B cell (primary cell): ENCODE measurements around the gene TGFBR3. TPM values are rescaled to one million over a fixed set of nuclear protein-coding genes. Genes with fewer than 3 reads are reported as not detected.

Experiments
- ATAC-seq: fragments of 200-7000 bp; cut with Tn5 transposase; one replicate; pipeline ENCODE4 v1.10.0; 2021; ENCODE audit warnings: low read depth, mild to moderate bottlenecking, moderate number of reproducible peaks, moderate library complexity
- CTCF ChIA-PET: fragments of 350-600 bp; sonication (Branson Sonifier 250); formaldehyde crosslinking; loops from one replicate; lab custom pipeline; 2021; ENCODE audit warnings: antibody characterized with exemption, inconsistent platforms; lab: Charles Lee
- POLR2A ChIA-PET: fragments of 350-600 bp; sonication (Branson Sonifier 250); formaldehyde crosslinking; loops from one replicate; lab custom pipeline; 2021; ENCODE audit warnings: antibody characterized with exemption; lab: Charles Lee
- DNase-seq: peaks from one replicate; pipeline ENCODE4 v3.0.0; 2013
- H2AFZ ChIP-seq: 2 replicates; pipeline ENCODE4 v1.6.1; 2012; ENCODE audit warnings: mild to moderate bottlenecking, low read depth, low read length; ENCODE audit not compliant: insufficient read depth, poor library complexity, severe bottlenecking
- H3K27ac ChIP-seq, 2 donors: 1 replicate in 1 of 2; 2 replicates in 1 of 2; pipeline ENCODE4 v1.5.1; 2012 to 2013; ENCODE audit warnings: low read length in 2 of 2, mild to moderate bottlenecking in 2 of 2, moderate library complexity in 1 of 2
- H3K27me3 ChIP-seq, 4 experiments: fragments of 200-600 bp in 1 of 4; sonication (generic) in 1 of 4; replicated peaks in 1 of 4; 1 replicate in 2 of 4; 2 replicates in 2 of 4; pipeline versions ENCODE4 v1.6.1 to v1.7.0; 2013 to 2016; ENCODE audit warnings: low read length in 3 of 4, mild to moderate bottlenecking in 2 of 4, mixed read lengths in 1 of 4, moderate library complexity in 1 of 4; ENCODE audit not compliant: insufficient read depth in 4 of 4, control insufficient read depth in 3 of 4; ENCODE audit errors: control extremely low read depth in 1 of 4
- H3K36me3 ChIP-seq, 2 experiments: replicated peaks in 1 of 2; 1 replicate in 1 of 2; 2 replicates in 1 of 2; pipeline versions ENCODE4 v1.6.1 to v1.7.1; 2013; ENCODE audit warnings: low read length in 1 of 2; ENCODE audit not compliant: insufficient read depth in 2 of 2, control insufficient read depth in 1 of 2; ENCODE audit errors: control extremely low read depth in 1 of 2, extremely low read depth in 1 of 2
- H3K4me1 ChIP-seq, 2 donors: fragments of 200-600 bp in 1 of 2; sonication (generic) in 1 of 2; 1 replicate in 1 of 2; 2 replicates in 1 of 2; pipeline versions ENCODE4 v1.5.1 to v1.6.1; 2013 to 2017; ENCODE audit warnings: low read length in 2 of 2; ENCODE audit not compliant: control insufficient read depth in 2 of 2, insufficient read depth in 2 of 2
- H3K4me2 ChIP-seq: replicated peaks from 2 replicates; pipeline ENCODE3; 2012; ENCODE audit warnings: mild to moderate bottlenecking, low read depth, low read length; ENCODE audit not compliant: poor library complexity, severe bottlenecking
- H3K4me3 ChIP-seq, 5 experiments: fragments of 200-600 bp in 1 of 5; sonication (generic) in 1 of 5; 1 replicate in 3 of 5; 2 replicates in 2 of 5; pipeline versions ENCODE4 v1.5.1 to v1.7.0; 2011 to 2016; ENCODE audit warnings: low read length in 4 of 5, mild to moderate bottlenecking in 4 of 5, low read depth in 2 of 5, control low read depth in 1 of 5, moderate library complexity in 1 of 5; ENCODE audit not compliant: insufficient read depth in 1 of 5; ENCODE audit errors: control extremely low read depth in 1 of 5, extremely low read depth in 1 of 5
- H3K79me2 ChIP-seq: fragments of 200-600 bp; sonication (generic); one replicate; pipeline ENCODE4 v1.6.0; 2016; ENCODE audit warnings: low read length; ENCODE audit not compliant: control insufficient read depth, insufficient read depth
- H3K9ac ChIP-seq: fragments of 200-600 bp; sonication (generic); 2 replicates; pipeline ENCODE4 v1.6.1; 2017; ENCODE audit warnings: mild to moderate bottlenecking, low read length, moderate library complexity
- H3K9me3 ChIP-seq, 3 donors: one replicate each; pipeline versions ENCODE4 v1.6.1 to v1.7.1; 2013; ENCODE audit warnings: low read length in 2 of 3; ENCODE audit not compliant: control insufficient read depth in 2 of 3, insufficient read depth in 1 of 3; ENCODE audit errors: control extremely low read depth in 1 of 3
- H4K20me1 ChIP-seq: 2 replicates; pipeline ENCODE4 v1.6.0; 2012; ENCODE audit warnings: mild to moderate bottlenecking, low read length; ENCODE audit not compliant: insufficient read depth, control insufficient read depth, poor library complexity, severe bottlenecking
- H3K27ac Mint-ChIP-seq: one replicate; pipeline ENCODE4 v1.8.0; 2021; ENCODE audit warnings: mixed read lengths
- H3K27me3 Mint-ChIP-seq: one replicate; pipeline ENCODE4 v1.8.0; 2021; ENCODE audit warnings: mixed read lengths
- H3K4me1 Mint-ChIP-seq: one replicate; pipeline ENCODE4 v1.8.0; 2021; ENCODE audit warnings: mixed read lengths
- H3K4me3 Mint-ChIP-seq: one replicate; pipeline ENCODE4 v1.8.0; 2021; ENCODE audit warnings: mixed read lengths
- H3K9me3 Mint-ChIP-seq: one replicate; pipeline ENCODE4 v1.8.0; 2022; ENCODE audit warnings: mixed read lengths; ENCODE audit not compliant: insufficient read depth
- CTCF ChIP-seq: fragments of 200-600 bp; IDR thresholded peaks from one replicate; pipeline ENCODE4 v1.8.0; 2022; ENCODE audit warnings: antibody characterized with exemption, mild to moderate bottlenecking
- EZH2 ChIP-seq: IDR thresholded peaks from 2 replicates; pipeline ENCODE4 v1.6.1; 2012; ENCODE audit warnings: borderline replicate concordance, low read depth, mild to moderate bottlenecking, moderate library complexity, low read length; ENCODE audit not compliant: insufficient read depth, poor library complexity, severe bottlenecking
- WGBS: methylation state at CpG from one replicate; pipeline ENCODE4 v1.1.5; 2013; ENCODE audit warnings: missing lambda C conversion rate; ENCODE audit not compliant: insufficient coverage; 5-methylcytosine and 5-hydroxymethylcytosine counted together
- intact Hi-C: fragments of 100-400 bp; cut with micrococcal nuclease; formaldehyde crosslinking; loops from one replicate; pipeline ENCODE4 v1.10.0; 2022
- polyA plus RNA-seq: library from polyadenylated mRNA; depleted of rRNA; stranded (reverse); fragments of >200 nt; gene quantifications from 2 replicates; pipeline ENCODE4 v1.2.3, GENCODE V29; 2012
- total RNA-seq, 2 donors: library from RNA; stranded (reverse); fragments of 120-200 nt in 1 of 2; gene quantifications; 1 replicate in 1 of 2; 2 replicates in 1 of 2; pipeline versions ENCODE4 v1.2.3 to v1.2.4, GENCODE V29; 2013 to 2022

The TGFBR3 gene
- total and polyA plus RNA-seq, 2 donors (not counting 1 experiment from before 2014, with no cell fraction given) = 0.10 to 0.12 TPM

DNA sequence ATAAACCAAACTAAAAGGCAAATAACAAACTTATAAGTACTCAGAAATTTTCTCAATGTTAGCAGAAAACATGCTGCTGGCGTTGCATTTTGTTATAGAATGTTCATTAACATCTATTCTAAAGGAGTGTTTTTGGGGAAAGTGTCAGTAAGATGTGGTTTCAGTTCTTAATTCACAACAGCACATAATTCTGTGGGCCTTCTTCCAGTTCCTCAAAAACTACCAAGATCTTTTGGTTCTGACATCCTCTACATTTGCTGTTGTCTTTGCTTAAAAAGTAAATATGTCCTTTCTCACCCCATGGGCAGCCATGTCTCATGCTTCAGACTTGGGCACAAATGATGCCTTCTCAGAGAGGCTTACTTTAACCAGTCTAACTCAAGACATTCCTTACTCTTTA, 232.8 kb downstream of the TGFBR3 start:
- Histone ChIP-seq H3K9ac (no peak overlapping the region), H3K4me2 (no peak overlapping the region), H3K27ac (no peak overlapping the region), H3K9me3 (no peaks in the 10 kb centered on the region), H3K4me3 (no peak overlapping the region), H2AFZ (no peak overlapping the region), H3K4me1 (peaks cover 5 to 6% of the 10 kb centered on the region in 2 donors), H4K20me1 (no peaks in the 10 kb centered on the region), H3K36me3 (no peaks in the 10 kb centered on the region), H3K27me3 (no peaks in the 10 kb centered on the region), H3K79me2 (no peaks in the 10 kb centered on the region)
- no peak for TF ChIP-seq CTCF
- no peak for TF ChIP-seq EZH2
- H3K27ac Mint-ChIP-seq = no peak overlapping the region
- DNase-seq (no peak), ATAC-seq (no peak)
- ChIA-PET CTCF (no interaction called here), POLR2A (no interaction called here)
- H3K9me3 Mint-ChIP-seq = no peaks in the 10 kb centered on the region
- WGBS = no CpG with 5 or more reads among the region's 1 CpG
- intact Hi-C loops = no loop called here
- H3K4me1 Mint-ChIP-seq = peaks cover 10% of the 10 kb centered on the region
- no peak overlapping the region for H3K4me3 Mint-ChIP-seq
- H3K27me3 Mint-ChIP-seq = peaks cover 5% of the 10 kb centered on the region

- Mint-ChIP-seq H3K9me3 (no peaks in the 10 kb centered on the region), H3K4me1 (peaks cover 10% of the 10 kb centered on the region), H3K27ac (no peak overlapping the region), H3K27me3 (no peaks in the 10 kb centered on the region), H3K4me3 (no peak overlapping the region)
- H3K9ac ChIP-seq = no peak overlapping the region
- WGBS = 100% methylated on average over 3 of the region's 5 CpGs
- no peak for DNase-seq
- no peak overlapping the region for H3K4me3 ChIP-seq
- no peaks in the 10 kb centered on the region for H3K27me3 ChIP-seq
- ATAC-seq = no peak
- peaks cover 5 to 6% of the 10 kb centered on the region in 2 donors for H3K4me1 ChIP-seq
- no peaks in the 10 kb centered on the region for H3K9me3 ChIP-seq
- TF ChIP-seq EZH2 (no peak), CTCF (no peak)
- H3K79me2 ChIP-seq = no peaks in the 10 kb centered on the region
- H2AFZ ChIP-seq = no peak overlapping the region
- ChIA-PET CTCF (no interaction called here), POLR2A (no interaction called here)
- H3K4me2 ChIP-seq = no peak overlapping the region
- no peak overlapping the region for H3K27ac ChIP-seq
- H3K36me3 ChIP-seq = no peaks in the 10 kb centered on the region
- intact Hi-C loops = no loop called here
- H4K20me1 ChIP-seq = no peaks in the 10 kb centered on the region
Measured at GRCh38 chr1:91651661-91652071, 234.3 kb downstream of the TGFBR3 start.
